DMS79 treated with DMSO at 0.1 percent for 48 hours (cell line): ENCODE data around the gene HSPG2.
"Not testable (repeated sequence)": the region's sequence is repeated elsewhere in the genome, so short reads cannot be mapped to it uniquely, and the experiment has no call there.

ENCODE experiments used
- DNase-seq: peaks from one replicate; lab custom pipeline; 2025; lab: John Stamatoyannopoulos, UW

The HSPG2 gene

DNA sequence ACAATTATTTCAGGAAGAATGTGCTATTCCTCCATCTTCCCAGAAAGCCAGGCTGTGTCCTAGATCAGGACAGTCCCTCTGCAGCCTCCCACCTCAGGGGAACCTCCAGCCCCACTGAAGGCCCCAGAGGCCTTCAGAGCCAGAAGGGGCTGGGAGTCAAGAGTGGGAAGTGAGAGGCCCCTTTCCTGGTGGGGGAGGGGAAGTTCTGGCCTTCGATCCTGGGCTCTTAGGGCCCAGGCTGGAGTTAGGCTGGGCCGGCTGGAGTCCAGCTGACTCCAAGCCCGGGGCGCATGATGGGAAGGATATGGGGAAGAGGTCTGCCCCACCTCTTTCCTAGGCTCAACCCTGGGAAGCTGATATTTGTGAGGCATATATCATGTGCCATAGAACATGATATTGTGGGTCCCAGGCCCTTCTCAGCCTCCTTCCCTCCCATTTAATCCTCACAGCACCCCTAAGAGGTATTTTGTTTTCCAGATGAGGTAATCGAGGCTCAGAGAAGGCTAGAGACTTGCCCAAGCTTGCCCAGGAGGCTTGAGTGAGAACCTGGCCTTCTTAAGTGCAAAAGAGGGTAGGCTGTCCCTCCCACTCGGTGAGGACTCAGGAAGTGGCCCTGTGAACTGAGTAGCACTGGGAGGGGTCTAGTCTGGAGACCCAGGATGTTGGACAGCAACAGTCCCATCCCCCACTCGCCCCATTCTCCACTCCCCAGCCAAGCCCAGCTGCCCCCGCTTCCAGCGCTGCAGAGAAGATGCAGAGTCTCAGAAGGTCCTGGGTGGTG, 18.6 kb upstream of the HSPG2 start:
- peak; percentile 82 for DNase-seq

DNA sequence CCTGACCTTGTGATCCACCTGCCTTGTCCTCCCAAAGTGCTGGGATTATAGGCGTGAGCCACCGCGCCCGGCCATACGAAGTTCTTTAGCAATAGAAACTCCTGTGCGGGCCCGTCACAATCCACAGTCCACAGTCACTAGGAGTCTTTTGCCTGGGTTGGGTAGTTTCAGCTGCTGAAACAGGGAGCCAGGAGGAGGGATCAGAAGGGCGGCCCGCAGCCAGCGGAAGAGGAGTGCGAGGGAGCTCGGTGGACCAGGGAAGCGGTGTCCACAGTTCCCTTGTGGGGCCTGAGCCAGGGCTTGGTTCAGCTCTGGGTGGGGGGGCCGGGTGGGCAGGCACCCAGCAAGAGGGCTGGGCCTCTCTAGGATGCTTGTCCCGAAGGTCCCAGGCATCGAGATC, 17.9 kb upstream of the HSPG2 start:
- no peak for DNase-seq

DNA sequence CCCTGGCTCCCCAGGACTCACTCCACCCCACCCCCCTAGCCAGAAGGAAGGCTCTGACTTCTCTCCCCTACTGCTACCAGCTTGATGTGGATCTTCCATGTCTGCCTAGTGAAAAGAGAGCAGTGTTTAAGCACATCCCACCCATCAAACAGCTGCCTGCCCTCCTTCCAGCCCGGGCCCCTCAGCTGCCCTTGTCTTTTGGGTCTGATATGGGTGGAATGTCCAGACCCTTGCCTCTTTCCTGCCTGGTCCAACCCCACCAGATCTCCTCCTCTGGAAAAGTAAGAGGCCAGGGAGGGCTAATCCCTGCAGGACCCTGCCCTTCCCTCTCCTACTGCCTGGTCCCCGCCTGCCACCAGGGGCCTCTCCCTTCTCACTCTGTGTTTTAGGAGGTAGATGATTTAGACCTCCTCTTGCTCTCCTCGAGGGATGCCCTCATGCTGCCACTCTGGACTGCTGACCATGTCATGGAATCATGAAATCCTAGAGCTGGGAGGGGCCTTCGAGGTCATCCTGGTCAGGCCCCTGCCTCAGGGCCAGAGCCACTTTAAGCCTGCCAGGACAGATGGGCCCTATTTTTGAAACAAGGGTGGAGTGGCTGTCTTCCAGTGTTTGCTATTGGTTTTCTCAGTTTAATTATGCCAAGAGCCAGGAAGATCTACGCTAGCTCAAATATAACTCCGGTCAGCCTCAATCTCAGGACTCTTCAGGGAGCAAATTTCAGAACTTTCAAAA, 15.8 kb upstream of the HSPG2 start:
- DNase-seq = no peak

DNA sequence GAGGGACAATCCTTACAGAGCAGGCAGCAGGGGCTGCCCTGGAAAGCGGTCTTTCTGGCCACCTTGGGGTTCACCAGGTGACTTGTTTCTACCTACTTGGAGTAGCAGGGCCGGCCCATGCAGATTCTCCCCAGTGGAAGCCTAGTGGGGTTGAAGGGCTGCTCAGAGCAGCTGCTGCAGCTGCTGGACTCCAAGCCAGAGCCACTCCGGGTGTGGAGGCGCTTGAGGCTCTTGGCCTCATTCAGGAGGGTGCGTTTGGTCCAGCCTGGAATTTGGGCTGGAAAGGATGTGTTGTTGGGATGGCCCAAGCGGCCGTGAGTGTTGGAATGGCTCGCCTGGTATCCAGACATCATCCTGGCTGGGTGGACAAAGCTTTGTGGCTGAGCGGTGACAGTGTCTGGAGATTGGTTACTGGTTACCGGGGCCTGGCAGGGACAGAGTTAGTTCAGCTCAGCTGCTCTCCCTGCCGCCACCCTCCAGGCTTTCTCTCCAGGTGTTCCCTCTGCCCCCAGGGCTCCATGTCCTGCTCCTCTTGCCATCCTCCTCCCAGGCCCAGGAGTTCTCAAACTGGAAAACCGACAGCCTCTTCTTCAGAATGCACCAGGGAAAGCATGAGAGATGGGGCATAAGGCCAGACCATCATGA, 14.2 kb upstream of the HSPG2 start:
- DNase-seq = no peak

DNA sequence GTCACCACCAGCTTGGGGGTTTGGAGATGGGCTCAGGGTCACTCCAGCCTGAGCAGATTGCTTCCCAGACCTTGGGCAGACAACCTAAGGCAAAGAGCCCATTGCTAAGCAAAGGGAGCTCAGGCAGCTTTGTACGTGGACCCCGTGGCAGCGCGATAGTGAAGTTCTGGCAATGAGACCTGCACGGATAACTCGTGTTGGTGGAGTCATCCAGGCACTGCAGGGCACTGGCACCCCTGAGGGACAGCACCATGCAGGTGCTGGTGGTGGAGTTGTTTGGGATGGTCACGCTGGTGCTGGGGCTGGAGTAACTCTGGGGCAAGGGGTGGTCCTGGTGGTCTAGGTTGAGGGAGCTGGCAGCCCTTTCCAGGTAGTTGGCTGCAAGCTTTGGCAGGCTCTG, 13.6 kb upstream of the HSPG2 start:
- no peak for DNase-seq

DNA sequence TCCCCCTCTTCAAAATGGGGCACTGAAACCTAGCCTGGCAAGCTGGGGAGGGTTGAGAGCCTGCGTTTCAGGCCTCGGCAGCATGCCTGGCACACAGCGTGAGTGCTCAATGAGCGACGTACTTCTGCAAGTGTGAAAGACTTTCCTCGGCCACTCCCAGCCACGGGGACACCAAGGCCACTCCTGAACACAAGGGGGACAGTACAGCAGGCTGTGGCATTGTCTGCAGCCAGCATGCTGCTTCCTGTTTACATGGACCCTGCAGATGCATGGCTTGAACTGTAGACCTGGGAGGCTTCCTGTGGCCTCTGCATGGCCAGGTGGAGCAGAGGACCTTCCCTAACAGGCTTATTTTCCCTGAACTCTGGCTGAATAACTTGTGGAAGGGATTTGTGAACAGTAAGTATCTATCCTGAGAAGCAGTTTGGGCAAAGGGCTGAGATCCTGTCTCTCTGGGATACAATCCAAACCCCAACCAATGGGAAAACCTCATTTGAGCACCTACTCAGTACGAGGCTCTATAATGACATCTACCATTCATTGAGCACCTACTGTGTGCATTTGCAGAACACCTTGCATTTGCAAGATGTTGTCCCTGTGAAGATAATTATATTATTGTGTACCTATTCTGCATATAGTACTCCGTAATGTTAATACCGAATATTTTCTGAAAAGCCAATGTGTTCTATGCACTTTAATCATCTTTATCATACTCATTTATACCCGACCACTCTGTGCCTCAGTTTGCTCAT, 9.9 kb upstream of the HSPG2 start:
- DNase-seq = no peak

DNA sequence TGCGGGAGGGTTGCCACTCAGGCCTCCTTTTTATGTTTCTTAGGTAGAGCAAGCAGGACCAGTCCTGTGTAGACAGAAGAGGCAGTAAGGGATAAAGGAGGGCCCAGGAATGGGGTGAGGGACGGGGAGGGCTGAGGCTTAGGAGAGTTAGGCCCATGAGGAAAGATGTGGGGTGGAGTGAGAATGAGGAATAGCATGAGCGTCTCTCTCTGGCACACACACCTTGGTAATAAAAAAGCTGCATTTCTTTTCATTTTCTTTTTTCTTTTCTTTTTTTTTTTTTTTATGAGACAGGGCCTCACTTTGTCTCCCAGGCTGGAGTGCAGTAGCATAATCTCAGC, 7.6 kb upstream of the HSPG2 start:
- no peak for DNase-seq

DNA sequence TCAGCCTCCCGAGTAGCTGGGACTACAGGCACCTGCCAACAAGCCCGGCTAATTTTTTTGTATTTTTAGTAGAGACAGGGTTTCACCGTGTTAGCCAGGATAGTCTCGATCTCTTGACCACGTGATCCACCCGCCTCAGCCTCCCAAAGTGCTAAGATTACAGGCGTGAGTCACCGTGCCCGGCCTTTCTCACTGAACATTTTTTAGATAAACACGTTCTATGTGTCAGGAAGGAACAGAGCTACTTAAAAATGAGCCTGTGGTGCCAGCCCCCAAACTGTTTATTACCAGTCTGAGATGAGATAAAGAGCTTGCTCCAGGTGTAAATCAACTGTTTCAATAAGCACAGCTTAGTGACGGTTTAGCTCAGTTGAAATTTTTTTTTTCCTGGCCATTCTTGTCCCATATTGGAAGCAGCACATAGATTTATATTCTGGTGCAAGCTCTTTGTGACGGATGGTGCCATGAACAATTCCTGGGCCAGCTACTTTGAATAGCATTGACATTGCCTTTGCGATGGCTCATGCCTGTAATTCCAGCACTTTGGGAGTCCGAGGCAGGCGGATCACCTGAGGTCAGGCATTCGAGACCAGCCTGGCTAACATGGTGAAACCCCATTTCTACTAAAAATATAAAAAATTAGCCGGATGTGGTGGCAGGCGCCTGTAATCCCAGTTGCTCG, 6.0 kb upstream of the HSPG2 start:
- not testable (repeated sequence) for DNase-seq

DNA sequence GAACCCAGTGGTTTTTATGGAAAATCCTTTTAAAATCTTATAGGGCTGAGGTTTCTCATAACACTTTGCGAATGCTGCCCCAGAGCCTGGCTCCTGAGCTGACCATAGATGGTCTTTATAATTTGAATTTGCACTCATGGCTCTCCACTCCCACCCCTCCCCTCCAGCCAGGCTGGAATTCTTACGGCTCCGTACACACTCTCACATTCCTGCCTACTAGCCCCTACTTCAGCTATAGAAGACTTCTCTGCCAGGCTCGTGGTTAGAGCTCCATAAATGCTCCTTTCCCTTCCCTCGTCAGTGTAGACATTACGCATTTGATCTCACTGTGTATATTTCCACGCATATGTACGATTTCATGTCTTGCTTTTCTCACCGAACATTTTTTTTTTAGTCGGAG, 5.4 kb upstream of the HSPG2 start:
- no peak for DNase-seq

DNA sequence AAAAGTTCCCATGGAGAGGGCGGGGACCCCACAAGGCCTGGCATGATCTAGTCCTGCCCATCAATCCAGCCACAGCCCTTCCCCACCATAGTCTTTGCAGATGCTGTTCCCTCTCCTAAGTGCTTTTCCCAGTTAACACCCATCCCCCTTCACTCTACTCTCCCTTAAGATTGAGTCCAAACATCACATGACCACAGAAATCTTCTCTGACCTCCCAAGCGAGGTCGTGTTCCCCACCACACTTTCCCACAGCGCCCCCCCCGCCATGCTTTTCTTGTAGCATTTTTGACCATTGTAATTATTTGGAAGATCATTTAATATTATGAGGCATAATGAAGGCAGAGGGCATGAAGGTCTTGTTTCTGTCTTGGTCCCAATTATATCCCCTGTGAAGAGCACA, 4.3 kb upstream of the HSPG2 start:
- no peak for DNase-seq

DNA sequence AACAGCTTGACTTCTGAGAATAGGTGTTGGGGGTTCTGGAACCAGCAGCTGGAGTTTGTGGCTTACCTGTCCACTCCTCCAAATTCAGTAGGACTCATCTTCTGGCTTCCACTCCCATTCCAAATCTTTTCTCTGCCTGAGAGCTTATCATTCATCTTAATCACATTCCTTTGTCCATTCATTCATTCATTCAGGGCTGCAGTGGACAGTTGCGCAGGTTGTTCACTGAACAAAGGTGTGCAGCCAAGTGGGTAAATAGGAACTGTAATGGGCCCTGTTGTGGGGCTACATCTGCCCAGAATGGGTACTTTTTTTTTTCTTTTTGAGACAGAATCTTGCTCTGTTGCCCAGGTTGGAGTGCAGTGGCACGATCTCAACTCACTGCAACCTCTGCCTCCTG, 3.4 kb upstream of the HSPG2 start:
- DNase-seq = no peak

DNA sequence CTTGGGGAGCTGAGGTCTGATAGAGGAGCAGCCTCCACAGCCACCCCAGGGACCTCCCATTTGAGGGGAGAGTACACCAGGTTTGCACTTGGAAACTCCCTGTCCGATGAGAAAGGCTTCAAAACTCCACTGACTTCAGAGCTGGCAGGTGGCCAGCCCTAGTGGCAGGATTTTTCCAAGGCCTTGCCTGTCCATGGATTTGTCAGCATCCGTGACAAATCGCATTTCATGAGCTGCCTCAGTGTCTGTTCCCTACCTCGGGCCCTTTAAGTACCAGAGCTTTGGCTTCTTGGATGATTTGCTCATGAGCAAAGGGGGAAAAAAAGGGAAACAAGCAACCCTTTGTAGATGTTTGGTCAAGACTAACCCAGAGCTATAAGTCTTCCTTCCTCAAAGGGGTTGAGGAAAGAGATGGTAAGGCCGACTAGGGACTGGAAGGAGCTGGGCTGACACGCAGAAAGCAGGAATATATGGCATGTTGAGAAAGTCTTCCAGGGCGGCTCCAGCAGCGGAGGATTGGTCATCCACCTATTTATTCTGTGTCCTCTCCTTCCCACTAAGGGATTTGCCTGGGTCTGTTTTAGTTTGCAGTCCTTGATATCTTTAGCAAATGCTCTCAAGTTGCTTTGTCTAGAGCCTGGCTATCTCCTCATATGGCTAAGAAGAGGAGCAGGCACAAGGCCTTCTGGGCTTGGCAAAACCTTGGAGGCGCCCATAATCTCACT, 2.7 kb upstream of the HSPG2 start:
- no peak for DNase-seq

DNA sequence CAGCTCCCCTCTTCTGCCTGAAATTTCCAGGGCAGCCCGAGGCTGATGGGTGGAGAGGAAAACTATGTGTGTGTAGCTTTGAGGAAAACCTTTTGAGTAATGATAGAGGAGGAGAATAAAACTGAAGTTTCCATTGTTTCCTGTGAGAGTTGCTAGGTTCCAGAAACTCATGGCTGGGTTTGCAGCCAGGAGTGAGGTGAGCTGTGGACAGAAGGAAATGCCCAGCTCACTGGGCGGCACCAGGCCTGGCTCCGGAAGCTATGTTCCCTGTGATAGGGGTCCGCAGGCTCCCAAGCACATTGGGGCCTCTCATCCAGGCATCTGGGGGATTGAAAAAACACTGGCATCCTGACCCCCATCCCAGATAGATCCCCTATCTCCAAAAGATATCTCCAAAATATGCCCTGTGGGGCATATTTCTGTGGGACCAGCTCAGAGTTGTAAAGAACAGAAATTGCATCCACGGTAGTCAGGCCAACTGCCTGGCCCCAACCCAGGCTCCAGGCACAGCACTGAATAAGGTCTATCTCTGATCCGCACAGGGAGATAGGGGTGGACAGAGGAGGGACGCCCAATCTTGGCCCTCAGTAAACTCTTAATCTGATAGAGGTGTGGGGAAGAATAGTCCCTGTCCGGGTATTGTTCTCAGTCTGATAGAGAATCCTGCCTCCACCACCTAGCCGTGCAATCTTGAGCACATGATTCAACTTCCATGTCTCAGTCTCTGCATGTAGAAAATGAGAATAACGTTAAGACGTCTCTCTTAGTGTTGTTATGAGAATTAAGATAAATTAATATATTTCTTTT, 1.8 kb upstream of the HSPG2 start:
- no peak for DNase-seq

DNA sequence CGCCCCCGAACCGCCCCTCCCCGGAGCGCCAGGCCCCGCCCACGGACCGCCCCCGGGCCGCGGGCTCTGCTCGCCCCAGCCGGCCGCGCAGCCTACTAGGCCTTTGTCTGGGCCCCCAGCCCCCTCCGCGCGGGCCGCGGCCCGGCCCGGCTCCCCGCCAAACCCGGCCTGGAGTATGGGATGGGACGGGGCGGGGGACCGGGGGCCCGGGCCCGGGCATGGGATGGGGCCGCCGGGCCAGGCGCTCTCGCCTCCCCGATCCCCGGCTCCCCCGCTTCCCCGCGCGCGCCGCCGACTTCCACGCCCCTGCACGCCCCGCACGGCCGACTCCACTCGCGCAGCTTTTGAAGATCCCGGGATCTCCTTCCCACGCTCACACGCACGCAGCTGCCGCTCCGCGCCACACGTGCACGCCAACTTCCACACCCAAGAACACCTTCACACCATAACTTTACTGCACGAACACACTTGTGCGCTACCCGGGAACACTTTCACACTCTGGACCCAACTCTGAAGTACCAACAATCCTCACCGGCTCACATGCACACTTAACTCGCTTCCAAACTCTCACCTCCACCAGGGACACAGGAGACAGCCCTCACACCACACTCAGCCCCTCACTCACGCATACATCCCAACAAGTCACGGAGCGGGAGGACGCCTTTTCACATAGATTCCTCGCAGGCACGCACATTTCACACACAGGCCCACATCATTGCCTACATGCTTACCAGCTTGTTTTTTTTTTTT, 437 bp upstream of the HSPG2 start:
- peak; percentile 63 for DNase-seq

DNA sequence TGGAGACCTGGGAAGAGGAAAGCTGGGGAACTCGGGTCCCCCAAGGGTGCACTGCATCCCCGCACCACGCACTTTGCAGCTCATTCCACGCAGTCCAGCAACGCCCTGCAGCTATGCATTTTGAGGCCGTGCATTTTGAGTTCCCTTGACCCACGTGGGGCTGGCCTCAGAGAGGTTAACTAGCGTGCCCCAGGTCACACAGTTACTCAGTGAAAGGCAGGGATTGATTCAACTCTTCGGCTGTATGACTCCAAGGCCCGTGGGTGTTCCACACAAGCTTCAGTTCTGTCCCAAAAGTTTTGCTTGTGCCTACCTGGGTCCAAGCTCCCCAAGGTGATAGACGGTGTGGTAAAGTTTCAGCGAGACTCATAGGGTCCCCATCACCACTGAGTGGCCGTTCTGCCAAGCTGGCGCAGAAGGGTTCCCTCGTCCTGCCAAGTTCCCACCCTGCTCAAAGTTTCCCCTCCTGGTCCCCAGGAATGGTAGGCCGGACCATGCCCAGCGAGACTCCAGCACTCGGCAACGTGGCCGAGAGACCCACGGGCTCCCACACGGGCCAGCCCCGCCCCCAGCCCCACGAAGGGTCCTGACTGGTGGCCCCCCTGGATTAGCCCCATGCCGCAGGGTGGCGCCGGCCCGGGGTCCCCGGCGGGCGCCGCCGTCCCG, 611 bp downstream of the HSPG2 start:
- peak; percentile 13 for DNase-seq

DNA sequence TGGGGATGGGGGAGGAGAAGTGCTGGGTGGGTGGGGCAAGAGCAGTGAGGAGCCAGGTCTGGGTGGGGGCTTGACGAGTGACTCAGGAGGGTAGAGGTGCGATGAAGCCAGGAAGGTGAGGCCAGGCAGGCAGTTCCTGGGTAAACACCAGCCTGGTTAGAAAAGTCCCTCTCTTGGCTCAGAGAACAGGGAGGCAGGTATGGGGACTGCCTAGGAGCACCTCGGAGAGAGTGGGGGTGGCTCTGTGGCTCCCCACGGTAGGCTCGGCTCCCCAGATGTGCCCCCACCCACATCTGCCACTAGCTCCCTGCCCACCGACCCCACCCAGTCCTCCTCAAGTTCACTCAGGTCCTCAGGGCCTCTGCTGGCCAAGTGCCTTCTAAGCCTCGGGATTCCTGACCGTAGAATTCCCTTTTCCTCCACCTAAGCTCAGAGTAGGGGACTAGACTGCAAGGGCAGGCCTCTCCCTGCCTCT, 1.2 kb downstream of the HSPG2 start:
- DNase-seq = no peak

DNA sequence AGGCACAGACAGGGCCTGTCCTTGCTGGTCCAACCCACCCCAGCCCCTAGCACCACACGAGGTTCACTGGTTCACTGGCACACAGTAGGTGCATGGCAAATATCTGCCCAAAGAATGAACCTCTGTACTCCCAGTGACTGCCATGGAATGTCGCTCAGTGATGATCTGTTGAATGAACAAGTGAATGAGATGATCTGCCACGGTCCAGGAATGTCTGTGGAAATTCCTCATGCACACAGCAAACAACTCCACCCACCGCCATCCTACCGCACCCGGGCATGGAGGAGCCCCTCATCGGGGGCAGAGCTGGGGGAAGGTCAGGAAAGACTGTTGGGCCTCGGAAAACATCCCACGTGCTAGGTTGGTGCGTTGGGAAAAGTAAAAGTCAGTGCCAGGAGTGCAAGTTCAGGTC, 1.7 kb downstream of the HSPG2 start:
- DNase-seq = no peak

DNA sequence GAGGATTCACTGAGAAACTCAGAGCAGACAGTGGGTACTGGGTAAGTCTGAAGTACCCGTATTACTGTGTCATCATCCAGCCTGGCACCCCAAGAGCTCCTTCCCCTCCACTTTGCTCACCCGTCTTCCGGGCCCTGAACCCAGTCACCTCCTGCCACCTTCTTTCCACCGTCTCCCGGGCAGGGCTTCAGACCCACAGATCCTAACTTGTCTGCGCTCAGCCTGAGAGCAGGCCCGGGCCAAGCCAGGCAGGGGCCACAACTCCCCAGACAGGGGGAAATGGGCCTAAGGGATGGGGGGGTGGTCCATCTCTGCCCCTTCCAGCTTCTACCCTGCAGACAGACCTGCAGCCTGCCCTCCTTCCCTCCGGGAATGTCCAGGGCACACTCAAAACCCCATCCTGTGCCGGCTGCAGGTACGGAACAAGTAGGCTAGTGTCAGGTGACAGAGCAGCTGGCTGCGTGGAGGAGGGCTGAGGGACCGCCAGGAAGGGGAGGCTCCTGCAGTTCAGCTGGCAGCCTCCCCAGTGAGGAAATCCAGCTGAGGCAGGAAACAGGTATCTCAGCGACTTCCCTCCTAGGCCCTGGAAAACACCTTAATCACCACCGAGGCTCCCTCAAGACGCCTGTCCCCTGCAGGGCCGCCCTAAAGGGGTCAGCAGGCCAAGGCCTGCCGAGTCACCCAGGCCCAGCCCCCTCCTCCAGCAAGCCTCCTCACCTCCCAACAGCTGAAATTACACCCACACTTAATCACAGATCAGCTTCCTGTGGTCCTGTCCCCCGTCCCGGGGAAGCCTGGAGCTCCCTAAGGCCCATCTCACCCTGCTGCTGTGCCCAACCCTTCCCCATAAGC, 3.5 kb downstream of the HSPG2 start:
- peak; percentile 89 for DNase-seq
